Dermis microvascular lymphatic vessel endothelial cell (primary cell): ENCODE measurements around the gene FYN. TPM values are rescaled to one million over a fixed set of nuclear protein-coding genes. Genes with fewer than 3 reads are reported as not detected.
A peak's percentile ranks its signal among the peaks of the same experiment; 100 is the strongest.
"Not testable (repeated sequence)": the region's sequence is repeated elsewhere in the genome, so short reads cannot be mapped to it uniquely, and the experiment has no call there.

Experiments used
- DNase-seq, 2 donors: peaks; one replicate each; pipeline versions ENCODE4 v3.0.0 to v3.0.0-alpha.2; 2010; ENCODE audit warnings: low read depth in 2 of 2
- total RNA-seq: library from RNA; depleted of rRNA; stranded (reverse); fragments of >200 nt; gene quantifications from 2 replicates; pipeline ENCODE4 v1.2.1, GENCODE V29; 2014

Gene FYN
- total RNA-seq, 1 donor from 2014 or later, result 77.5 TPM

GRCh38 chr6:111685058-111685457 lies 188.2 kb downstream of the FYN start:
- no peak for DNase-seq

- DNase-seq, result peak; percentile 80 to 88
Observed at GRCh38 chr6:111683749-111684267, 189.4 kb downstream of the FYN start.

GRCh38 chr6:111683157-111683556 lies 190.1 kb downstream of the FYN start:
- peak in 1 of 2 donors; percentile 32 for DNase-seq

GRCh38 chr6:111681860-111682259 lies 191.4 kb downstream of the FYN start:
- DNase-seq, result no peak

GRCh38 chr6:111680811-111681609 lies 192.2 kb downstream of the FYN start:
- DNase-seq, result not testable (repeated sequence)

GRCh38 chr6:111680015-111680712 lies 193.1 kb downstream of the FYN start:
- DNase-seq, result no peak

- DNase-seq, result no peak
Observed at GRCh38 chr6:111679126-111679858, 194.0 kb downstream of the FYN start.

GRCh38 chr6:111677249-111677990 lies 195.8 kb downstream of the FYN start:
- DNase-seq, result no peak

- DNase-seq, result no peak
Observed at GRCh38 chr6:111676383-111676782, 196.9 kb downstream of the FYN start.

- no peak for DNase-seq
Observed at GRCh38 chr6:111674883-111675282, 198.4 kb downstream of the FYN start.

- no peak for DNase-seq
Observed at GRCh38 chr6:111674413-111674812, 198.8 kb downstream of the FYN start.

- DNase-seq, result no peak
Observed at GRCh38 chr6:111673937-111674336, 199.3 kb downstream of the FYN start.

GRCh38 chr6:111673532-111673931 lies 199.7 kb downstream of the FYN start:
- no peak for DNase-seq

GRCh38 chr6:111672761-111673450 lies 200.3 kb downstream of the FYN start:
- no peak for DNase-seq

GRCh38 chr6:111669326-111669725 lies 203.9 kb downstream of the FYN start:
- no peak for DNase-seq

- DNase-seq, result no peak
Observed at GRCh38 chr6:111668410-111668809, 204.8 kb downstream of the FYN start.

- no peak for DNase-seq
Observed at GRCh38 chr6:111667931-111668330, 205.3 kb downstream of the FYN start.

GRCh38 chr6:111666847-111667246 lies 206.4 kb downstream of the FYN start:
- DNase-seq, result peak in 1 of 2 donors; percentile 76

- DNase-seq, result peak; percentile 75 to 95
Observed at GRCh38 chr6:111664565-111665030, 208.7 kb downstream of the FYN start.
